Kidney epithelial cell (primary cell): ENCODE data around the gene ZNF793. TPM values are rescaled to one million over a fixed set of nuclear protein-coding genes. Genes with fewer than 3 reads are reported as not detected.

Experiments used
- DNase-seq: peaks from one replicate; pipeline ENCODE4 v3.0.0-alpha.2; 2010; ENCODE audit warnings: low read depth
- H3K27me3 ChIP-seq: 2 replicates; pipeline ENCODE4 v1.6.0; 2011; ENCODE audit warnings: low read length; ENCODE audit not compliant: control insufficient read depth, insufficient read depth
- H3K36me3 ChIP-seq: 2 replicates; pipeline ENCODE4 v1.5.1; 2011; ENCODE audit warnings: low read length; ENCODE audit not compliant: control insufficient read depth, insufficient read depth
- H3K4me3 ChIP-seq: 2 replicates; pipeline ENCODE4 v1.5.1; 2011; ENCODE audit warnings: low read depth, mild to moderate bottlenecking, control low read depth, low read length
- CTCF ChIP-seq: IDR thresholded peaks from 2 replicates; pipeline ENCODE4 v1.5.1; 2011; ENCODE audit warnings: mild to moderate bottlenecking, moderate library complexity, low read length, control low read depth, inconsistent platforms; ENCODE audit not compliant: insufficient read depth, poor library complexity, severe bottlenecking
- total RNA-seq: library from RNA; depleted of rRNA; stranded (reverse); fragments of >200 nt; gene quantifications from 2 replicates; pipeline ENCODE4 v1.2.3, GENCODE V29; 2015

ZNF793 gene
- total RNA-seq, result 3.4 and 7.7 TPM in 2 replicates

- no peaks in the 10 kb centered on the region for H3K36me3 ChIP-seq
- DNase-seq, result peak; percentile 65
- peak within 1 kb of the TSS; percentile 75 for H3K4me3 ChIP-seq
- no peak for TF ChIP-seq CTCF
- no peaks in the 10 kb centered on the region for H3K27me3 ChIP-seq
These were observed at the start of gene ZNF793 for GRCh38 chr19:37506387-37507166. Gene ZNF793 (plus strand): TSS chr19:37506939. CDS start chr19:37523440, 16,501 bp downstream.

GRCh38 chr19:37466277-37466797 is 40.4 kb upstream of the ZNF793 start:
- Histone ChIP-seq H3K4me3 (peak overlapping the region; percentile 60), H3K36me3 (no peaks in the 10 kb centered on the region), H3K27me3 (no peaks in the 10 kb centered on the region)
- no peak for DNase-seq
- TF ChIP-seq CTCF, result no peak

GRCh38 chr19:37466798-37467607 is 39.7 kb upstream of the ZNF793 start, which contains the start of gene ZNF569:
Gene ZNF569 (minus strand): TSS chr19:37467444. CDS start chr19:37444921, 22,523 bp downstream.
- H3K27me3 ChIP-seq, result no peaks in the 10 kb centered on the region
- no peak for TF ChIP-seq CTCF

GRCh38 chr19:37467608-37468090 is 39.1 kb upstream of the ZNF793 start:
- Histone ChIP-seq H3K36me3 (no peaks in the 10 kb centered on the region), H3K27me3 (no peaks in the 10 kb centered on the region), H3K4me3 (peak overlapping the region; percentile 60)
- no peak for TF ChIP-seq CTCF
- DNase-seq, result no peak

More at GRCh38 chr19:37466798-37467607, 39.7 kb upstream of the ZNF793 start, which contains the start of gene ZNF569:
- Histone ChIP-seq H3K36me3 (no peaks in the 10 kb centered on the region), H3K4me3 (peak within 1 kb of the TSS; percentile 60)
- DNase-seq, result peak; percentile 86

- Histone ChIP-seq H3K36me3 (no peaks in the 10 kb centered on the region), H3K4me3 (peak within 1 kb of the TSS; percentile 74), H3K27me3 (no peaks in the 10 kb centered on the region)
- DNase-seq, result peak; percentile 35
- TF ChIP-seq CTCF, result no peak
These were observed 37.6 kb upstream of the ZNF793 start, which contains the start of gene ZNF570 for GRCh38 chr19:37468961-37469777. Gene ZNF570 (plus strand): TSS chr19:37469356. CDS start chr19:37470355, 999 bp downstream.
